Brain pericyte (primary cell): ENCODE data around the gene SLC13A4.
"Not testable (repeated sequence)": the region's sequence is repeated elsewhere in the genome, so short reads cannot be mapped to it uniquely, and the experiment has no call there.

ENCODE experiments used
- DNase-seq: peaks from one replicate; pipeline ENCODE4 v3.0.0-alpha.2; 2012; ENCODE audit warnings: low read depth, low spot score

The SLC13A4 gene

GRCh38 chr7:135753616-135754413 is 25.8 kb upstream of the SLC13A4 start:
- DNase-seq = no peak

- DNase-seq = no peak
These were observed 20.8 kb upstream of the SLC13A4 start, which contains the start of gene FAM180A for GRCh38 chr7:135748770-135749169. Gene FAM180A (minus strand): TSS chr7:135748813. CDS start chr7:135748580, 233 bp downstream.

- DNase-seq = no peak
These were observed 19.4 kb upstream of the SLC13A4 start for GRCh38 chr7:135747366-135747765.

- peak; percentile 7 for DNase-seq
These were observed 17.8 kb upstream of the SLC13A4 start for GRCh38 chr7:135745703-135746312.

- DNase-seq = no peak
These were observed 17.1 kb upstream of the SLC13A4 start for GRCh38 chr7:135744938-135745702.

GRCh38 chr7:135743907-135744731 is 16.1 kb upstream of the SLC13A4 start:
- DNase-seq = no peak

GRCh38 chr7:135742371-135742770 is 14.4 kb upstream of the SLC13A4 start:
- DNase-seq = no peak

GRCh38 chr7:135741905-135742304 is 13.9 kb upstream of the SLC13A4 start:
- DNase-seq = no peak

- DNase-seq = no peak
These were observed 12.9 kb upstream of the SLC13A4 start for GRCh38 chr7:135740889-135741288.

- DNase-seq = not testable (repeated sequence)
These were observed 9.3 kb upstream of the SLC13A4 start for GRCh38 chr7:135737306-135737647.

GRCh38 chr7:135736586-135737305 is 8.8 kb upstream of the SLC13A4 start:
- no peak for DNase-seq

GRCh38 chr7:135734343-135734689 is 6.3 kb upstream of the SLC13A4 start:
- DNase-seq = no peak

- DNase-seq = no peak
These were observed 5.8 kb upstream of the SLC13A4 start for GRCh38 chr7:135733603-135734342.

GRCh38 chr7:135731131-135731530 is 3.1 kb upstream of the SLC13A4 start:
- DNase-seq = no peak

GRCh38 chr7:135729230-135729629 is 1.2 kb upstream of the SLC13A4 start:
- DNase-seq = no peak

GRCh38 chr7:135726911-135727673 is 894 bp downstream of the SLC13A4 start:
- DNase-seq = no peak

GRCh38 chr7:135726276-135726788 is 1.7 kb downstream of the SLC13A4 start:
- no peak for DNase-seq

- DNase-seq = no peak
These were observed 4.6 kb downstream of the SLC13A4 start for GRCh38 chr7:135723411-135723810.

GRCh38 chr7:135721198-135721820 is 6.7 kb downstream of the SLC13A4 start:
- no peak for DNase-seq
